LHCN-M2 (cell line): Measurements from ENCODE around the gene LMOD3. TPM values are rescaled to one million over a fixed set of nuclear protein-coding genes. Genes with fewer than 3 reads are reported as not detected.

ENCODE experiments used
- DNase-seq: peaks from one replicate; pipeline ENCODE4 v3.0.0-alpha.2; 2012; ENCODE audit warnings: low read depth
- polyA plus RNA-seq: library from polyadenylated mRNA; unstranded; fragments of >200 nt; gene quantifications from one replicate; pipeline ENCODE4 v1.2.1, GENCODE V29; 2012; ENCODE audit warnings: missing spikeins
- total RNA-seq: library from RNA; depleted of rRNA; stranded (reverse); fragments of >200 nt; gene quantifications from 2 replicates; pipeline ENCODE4 v1.2.3, GENCODE V29; 2014; rRNA removed

Gene LMOD3
- total RNA-seq = 0.90 and 4.6 TPM in 2 replicates
- 1.4 TPM for polyA plus RNA-seq

- peak; percentile 85 for DNase-seq
These were observed at the start of gene LMOD3 for GRCh38 chr3:69122403-69122802. TSS of gene LMOD3 (minus strand) at chr3:69122595. CDS start at chr3:69122386, 209 bp downstream.

- no peak for DNase-seq
These were observed 49.7 kb upstream of the LMOD3 start for GRCh38 chr3:69172058-69172457.

GRCh38 chr3:69166446-69166845, 44.1 kb upstream of the LMOD3 start:
- no peak for DNase-seq

GRCh38 chr3:69165744-69166143, 43.3 kb upstream of the LMOD3 start:
- DNase-seq = no peak

GRCh38 chr3:69164296-69164695, 41.9 kb upstream of the LMOD3 start:
- no peak for DNase-seq

GRCh38 chr3:69162308-69162980, 40.0 kb upstream of the LMOD3 start:
- DNase-seq = no peak

- DNase-seq = peak; percentile 44
These were observed 39.4 kb upstream of the LMOD3 start for GRCh38 chr3:69161587-69162307.

GRCh38 chr3:69160525-69160924, 38.1 kb upstream of the LMOD3 start:
- DNase-seq = no peak

- DNase-seq = no peak
These were observed 37.7 kb upstream of the LMOD3 start for GRCh38 chr3:69160107-69160506.

GRCh38 chr3:69149586-69149985, 27.2 kb upstream of the LMOD3 start:
- DNase-seq = no peak

GRCh38 chr3:69145688-69146087, 23.3 kb upstream of the LMOD3 start:
- DNase-seq = no peak

- no peak for DNase-seq
These were observed 22.3 kb upstream of the LMOD3 start for GRCh38 chr3:69144631-69145245.

- no peak for DNase-seq
These were observed 21.2 kb upstream of the LMOD3 start for GRCh38 chr3:69143612-69144011.

GRCh38 chr3:69142797-69143454, 20.5 kb upstream of the LMOD3 start:
- DNase-seq = no peak

GRCh38 chr3:69142090-69142489, 19.7 kb upstream of the LMOD3 start:
- no peak for DNase-seq

GRCh38 chr3:69141313-69141712, 18.9 kb upstream of the LMOD3 start:
- DNase-seq = no peak

- DNase-seq = no peak
These were observed 15.0 kb upstream of the LMOD3 start for GRCh38 chr3:69137412-69137811.

- no peak for DNase-seq
These were observed 14.6 kb upstream of the LMOD3 start for GRCh38 chr3:69137005-69137404.

- DNase-seq = no peak
These were observed 8.3 kb upstream of the LMOD3 start for GRCh38 chr3:69130689-69131088.

GRCh38 chr3:69129531-69129930, 7.1 kb upstream of the LMOD3 start:
- DNase-seq = peak; percentile 68

GRCh38 chr3:69128509-69128908, 6.1 kb upstream of the LMOD3 start:
- DNase-seq = no peak

GRCh38 chr3:69126999-69127398, 4.6 kb upstream of the LMOD3 start:
- DNase-seq = no peak
